Neural crest cell (in vitro differentiated cells): ENCODE results near the gene DNAJC11. TPM values are rescaled to one million over a fixed set of nuclear protein-coding genes. Genes with fewer than 3 reads are reported as not detected.

Experiments
- DNase-seq: peaks from one replicate; pipeline ENCODE4 v3.0.0; 2021; ENCODE audit warnings: low read depth, mixed read lengths, low spot score
- H3K27ac Mint-ChIP-seq: one replicate; pipeline ENCODE4 v1.8.0; 2021; ENCODE audit warnings: mild to moderate bottlenecking, mixed read lengths; ENCODE audit not compliant: unreplicated experiment
- H3K27me3 Mint-ChIP-seq: 2 replicates; pipeline ENCODE4 v1.8.0; 2021; ENCODE audit warnings: low read depth, mild to moderate bottlenecking, mixed read lengths
- H3K36me3 Mint-ChIP-seq: 2 replicates; pipeline ENCODE4 v1.8.0; 2021; ENCODE audit warnings: low read depth, mild to moderate bottlenecking, mixed read lengths
- H3K4me1 Mint-ChIP-seq: 2 replicates; pipeline ENCODE4 v1.8.0; 2021; ENCODE audit warnings: mixed read lengths
- H3K4me3 Mint-ChIP-seq: one replicate; pipeline ENCODE4 v1.8.0; 2021; ENCODE audit warnings: mild to moderate bottlenecking, mixed read lengths
- H3K9me3 Mint-ChIP-seq: 2 replicates; pipeline ENCODE4 v1.8.0; 2021; ENCODE audit warnings: mixed read lengths
- CTCF ChIP-seq: fragments of 200-600 bp; sonication (generic); conservative IDR thresholded peaks from 2 replicates; pipeline ENCODE4 v1.5.0; 2021; ENCODE audit warnings: antibody characterized with exemption, mild to moderate bottlenecking
- total RNA-seq: library from RNA; stranded (reverse); gene quantifications from 2 replicates; pipeline ENCODE4 v1.2.1, GENCODE V29; 2021

DNAJC11 gene
- total RNA-seq, 1 donor from 2014 or later: 86.6 TPM

GRCh38 chr1:6585841-6586240 is 115.8 kb downstream of the DNAJC11 start:
- Mint-ChIP-seq H3K4me1 (peaks cover 8% of the 10 kb centered on the region), H3K9me3 (no peaks in the 10 kb centered on the region), H3K36me3 (no peaks in the 10 kb centered on the region), H3K27ac (no peak overlapping the region), H3K4me3 (no peak overlapping the region), H3K27me3 (no peaks in the 10 kb centered on the region)
- TF ChIP-seq CTCF: no peak
- DNase-seq: no peak

- H3K27me3 Mint-ChIP-seq: no peaks in the 10 kb centered on the region
- no peak overlapping the region for H3K4me3 Mint-ChIP-seq
- H3K36me3 Mint-ChIP-seq: no peaks in the 10 kb centered on the region
- no peaks in the 10 kb centered on the region for H3K9me3 Mint-ChIP-seq
- no peak for TF ChIP-seq CTCF
- H3K27ac Mint-ChIP-seq: no peak overlapping the region
- peaks cover 13% of the 10 kb centered on the region for H3K4me1 Mint-ChIP-seq
- no peak for DNase-seq
Measured at GRCh38 chr1:6585081-6585722, 116.4 kb downstream of the DNAJC11 start.

Other genes starting within 250 kb of the DNAJC11 start
- 23.4 and 26.1 TPM in 2 replicates for gene TNFRSF25, start 235.6 kb downstream of the DNAJC11 start, total RNA-seq
- 28.9 and 31.7 TPM in 2 replicates for gene PLEKHG5, start 210.1 kb downstream of the DNAJC11 start, total RNA-seq
- 47.2 and 52.4 TPM in 2 replicates for gene NOL9, start 147.3 kb downstream of the DNAJC11 start, total RNA-seq
- gene TAS1R1, start 146.5 kb downstream of the DNAJC11 start, total RNA-seq: not detected in 2 replicates
- gene ZBTB48, start 121.8 kb downstream of the DNAJC11 start, total RNA-seq: 35.7 and 41.0 TPM in 2 replicates
- 18.8 and 19.0 TPM in 2 replicates for gene KLHL21, start 98.9 kb downstream of the DNAJC11 start, total RNA-seq
- 32.6 and 33.5 TPM in 2 replicates for gene PHF13, start 88.1 kb downstream of the DNAJC11 start, total RNA-seq
- 26.1 and 28.5 TPM in 2 replicates for gene THAP3, start 76.9 kb downstream of the DNAJC11 start, total RNA-seq
- 109 and 110 TPM in 2 replicates for gene CAMTA1, start 83.6 kb upstream of the DNAJC11 start, total RNA-seq